ENCODE measurements around the gene LSM11.

- TF ChIP-seq CTCF (IDR thresholded peaks at IDR 0.05): no peak
- no peak for TF ChIP-seq POLR2A (IDR thresholded peaks at IDR 0.05)
Observed at GRCh38 chr5:157708866-157709265, 34.6 kb upstream of the LSM11 start.
